Upper lobe of right lung (tissue), 1 donor: ENCODE results near the gene PPP1R3F. TPM values are rescaled to one million over a fixed set of nuclear protein-coding genes. Genes with fewer than 3 reads are reported as not detected.
A peak's percentile ranks its signal among the peaks of the same experiment; 100 is the strongest.

ENCODE experiments used
- ATAC-seq: fragments of 200-7000 bp; cut with Tn5 transposase; one replicate; pipeline ENCODE4 v1.9.1; 2020; ENCODE audit warnings: mild to moderate bottlenecking, moderate library complexity
- DNase-seq: peaks from one replicate; pipeline ENCODE4 v3.0.0-alpha.2; 2020
- H3K27ac ChIP-seq: fragments of 200-600 bp; one replicate; pipeline ENCODE4 v1.8.0; 2022
- H3K27me3 ChIP-seq: fragments of 200-600 bp; one replicate; pipeline ENCODE4 v1.8.0; 2022; ENCODE audit warnings: mild to moderate bottlenecking
- H3K36me3 ChIP-seq: fragments of 200-600 bp; one replicate; pipeline ENCODE4 v1.8.0; 2022
- H3K4me1 ChIP-seq: fragments of 200-600 bp; one replicate; pipeline ENCODE4 v1.8.0; 2022
- H3K4me3 ChIP-seq: fragments of 200-600 bp; one replicate; pipeline ENCODE4 v1.8.0; 2022; ENCODE audit warnings: mild to moderate bottlenecking
- H3K9me3 ChIP-seq: fragments of 200-600 bp; one replicate; pipeline ENCODE4 v1.8.0; 2022
- intact Hi-C: fragments of 100-400 bp; cut with DNase I; formaldehyde crosslinking; loops from one replicate; pipeline ENCODE4 v1.11.0; 2022
- long read RNA-seq: library from polyadenylated mRNA; unstranded; transcript quantifications from one replicate; pipeline ENCODE4 v2.0.0, GENCODE V29; 2021
- total RNA-seq: library from RNA; stranded (reverse); fragmentation: NEBNext Ultra II Directional; extraction: Animal tissue kit (Norgen Biotek cat#: 25700); gene quantifications from one replicate; pipeline ENCODE4 v1.2.1, GENCODE V29; 2021
- TF ChIP-seq, protein P1 (sequence below): fragments of 200-600 bp; IDR thresholded peaks from one replicate; pipeline ENCODE4 v1.8.0; 2022; ENCODE audit warnings: antibody characterized with exemption
- donor health status: DM: no; HTN: yes; CAD: no; lungs with severe emphysema.

The PPP1R3F gene, protein sequence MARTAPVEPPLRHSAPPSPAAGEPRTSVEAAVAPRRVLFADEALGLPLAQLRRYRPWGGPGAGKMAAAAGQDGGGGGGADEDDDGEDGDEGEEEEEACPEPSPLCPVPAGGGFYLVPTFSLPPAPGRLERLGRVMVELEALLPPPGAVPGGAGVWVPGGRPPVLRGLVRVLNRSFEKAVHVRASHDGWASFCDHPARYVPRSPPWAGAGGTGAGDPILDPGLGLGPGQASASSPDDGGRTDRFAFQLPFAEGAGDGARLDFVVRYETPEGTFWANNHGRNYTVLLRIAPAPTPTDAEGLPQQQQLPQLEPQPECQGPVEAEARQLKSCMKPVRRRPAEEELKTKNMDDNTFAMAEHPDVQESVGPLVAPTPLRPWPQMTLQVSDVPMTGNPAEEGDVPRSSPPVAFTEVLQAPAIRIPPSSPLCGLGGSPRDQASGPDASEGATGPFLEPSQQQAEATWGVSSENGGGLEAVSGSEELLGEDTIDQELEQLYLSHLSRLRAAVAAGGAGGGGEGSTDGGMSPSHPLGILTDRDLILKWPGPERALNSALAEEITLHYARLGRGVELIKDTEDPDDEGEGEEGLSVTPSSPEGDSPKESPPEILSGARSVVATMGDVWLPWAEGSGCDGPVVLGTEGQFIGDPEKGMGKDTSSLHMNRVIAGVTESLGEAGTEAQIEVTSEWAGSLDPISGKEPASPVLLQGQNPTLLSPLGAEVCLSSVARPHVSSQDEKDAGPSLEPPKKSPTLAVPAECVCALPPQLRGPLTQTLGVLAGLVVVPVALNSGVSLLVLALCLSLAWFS
- 6.0 TPM for total RNA-seq
- long read RNA-seq, partial matches to known transcripts, result 7 of 22 reads
- long read RNA-seq, other reads (novel, unspliced or antisense), result 12 of 22 reads

DNA sequence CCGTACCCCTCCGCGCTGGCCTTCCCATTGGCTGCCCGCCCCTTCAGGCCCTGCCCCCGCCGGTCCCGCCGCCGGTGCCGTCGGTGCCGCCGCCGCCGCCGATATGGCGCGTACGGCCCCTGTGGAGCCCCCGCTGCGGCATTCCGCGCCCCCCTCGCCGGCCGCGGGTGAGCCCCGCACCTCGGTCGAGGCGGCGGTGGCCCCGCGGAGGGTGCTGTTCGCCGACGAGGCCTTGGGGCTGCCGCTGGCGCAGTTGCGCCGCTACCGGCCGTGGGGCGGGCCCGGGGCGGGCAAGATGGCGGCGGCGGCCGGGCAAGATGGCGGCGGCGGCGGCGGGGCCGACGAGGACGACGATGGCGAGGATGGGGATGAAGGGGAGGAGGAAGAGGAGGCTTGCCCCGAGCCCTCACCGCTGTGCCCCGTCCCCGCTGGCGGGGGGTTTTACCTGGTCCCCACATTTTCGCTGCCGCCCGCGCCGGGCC lies at the start of gene PPP1R3F:
Gene PPP1R3F (plus strand): TSS at position 27 of the 482 bp plus-strand sequence. CDS start 77 bp downstream, at position 104.
- TF ChIP-seq, protein P1, sequence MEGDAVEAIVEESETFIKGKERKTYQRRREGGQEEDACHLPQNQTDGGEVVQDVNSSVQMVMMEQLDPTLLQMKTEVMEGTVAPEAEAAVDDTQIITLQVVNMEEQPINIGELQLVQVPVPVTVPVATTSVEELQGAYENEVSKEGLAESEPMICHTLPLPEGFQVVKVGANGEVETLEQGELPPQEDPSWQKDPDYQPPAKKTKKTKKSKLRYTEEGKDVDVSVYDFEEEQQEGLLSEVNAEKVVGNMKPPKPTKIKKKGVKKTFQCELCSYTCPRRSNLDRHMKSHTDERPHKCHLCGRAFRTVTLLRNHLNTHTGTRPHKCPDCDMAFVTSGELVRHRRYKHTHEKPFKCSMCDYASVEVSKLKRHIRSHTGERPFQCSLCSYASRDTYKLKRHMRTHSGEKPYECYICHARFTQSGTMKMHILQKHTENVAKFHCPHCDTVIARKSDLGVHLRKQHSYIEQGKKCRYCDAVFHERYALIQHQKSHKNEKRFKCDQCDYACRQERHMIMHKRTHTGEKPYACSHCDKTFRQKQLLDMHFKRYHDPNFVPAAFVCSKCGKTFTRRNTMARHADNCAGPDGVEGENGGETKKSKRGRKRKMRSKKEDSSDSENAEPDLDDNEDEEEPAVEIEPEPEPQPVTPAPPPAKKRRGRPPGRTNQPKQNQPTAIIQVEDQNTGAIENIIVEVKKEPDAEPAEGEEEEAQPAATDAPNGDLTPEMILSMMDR, result no peak
- intact Hi-C loops, result no loop called here
- H3K4me1 ChIP-seq, result peaks cover 11% of the 10 kb centered on the region
- peak within 1 kb of the TSS; percentile 68 for H3K4me3 ChIP-seq
- H3K36me3 ChIP-seq, result no peaks in the 10 kb centered on the region
- H3K9me3 ChIP-seq, result no peaks in the 10 kb centered on the region
- peak within 1 kb of the TSS; percentile 93 for H3K27ac ChIP-seq
- peak; percentile 26 for ATAC-seq
- DNase-seq, result no peak
- no peaks in the 10 kb centered on the region for H3K27me3 ChIP-seq

DNA sequence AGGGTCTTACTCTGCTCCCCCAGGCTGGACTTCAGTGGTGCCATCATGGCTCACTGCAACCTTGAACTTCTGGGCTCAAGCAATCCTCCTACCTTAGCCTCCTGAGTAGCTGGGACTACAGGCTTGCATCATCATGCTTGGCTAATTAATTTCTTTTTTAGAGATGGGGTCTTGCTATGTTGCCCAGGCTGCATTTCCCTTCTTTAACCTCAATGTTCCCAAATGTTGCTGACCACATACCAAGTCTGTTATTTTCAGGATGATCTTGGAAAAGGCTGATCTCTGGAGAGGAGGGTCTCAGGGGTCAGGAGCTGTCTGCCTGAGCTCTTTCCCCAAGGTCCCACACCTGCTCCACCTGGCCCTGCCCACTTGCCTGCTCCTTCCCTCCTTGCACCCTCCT lies 49.5 kb upstream of the PPP1R3F start:
- Histone ChIP-seq H3K36me3 (no peaks in the 10 kb centered on the region), H3K4me1 (no peaks in the 10 kb centered on the region), H3K9me3 (no peaks in the 10 kb centered on the region), H3K4me3 (no peak overlapping the region), H3K27ac (no peak overlapping the region), H3K27me3 (no peaks in the 10 kb centered on the region)
- intact Hi-C loops, result no loop called here
- TF ChIP-seq, protein P1, result no peak
- DNase-seq (no peak), ATAC-seq (no peak)

DNA sequence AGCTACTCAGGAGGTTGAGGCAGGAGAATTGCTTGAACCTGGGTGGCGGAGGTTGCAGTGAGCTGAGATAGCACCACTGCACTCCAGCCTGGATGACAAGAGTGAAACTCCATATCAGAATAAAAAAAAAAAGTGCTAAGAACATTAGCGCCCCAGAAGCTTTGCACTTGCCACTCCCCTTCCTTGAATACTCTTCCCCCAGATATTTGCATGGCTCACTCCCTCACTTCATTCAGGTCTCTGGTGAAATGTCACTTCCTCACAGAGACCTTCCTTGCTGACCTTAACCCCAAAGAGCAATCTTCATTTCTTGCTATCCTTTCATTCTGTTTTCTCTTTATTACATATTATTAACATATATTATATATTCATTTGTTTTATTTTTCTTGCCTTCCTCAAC lies 47.7 kb upstream of the PPP1R3F start:
- intact Hi-C loops, result no loop called here
- H3K4me1 ChIP-seq, result no peaks in the 10 kb centered on the region
- H3K4me3 ChIP-seq, result no peak overlapping the region
- DNase-seq (no peak), ATAC-seq (no peak)
- no peak overlapping the region for H3K27ac ChIP-seq
- TF ChIP-seq, protein P1, result no peak
- H3K9me3 ChIP-seq, result no peaks in the 10 kb centered on the region
- no peaks in the 10 kb centered on the region for H3K36me3 ChIP-seq
- H3K27me3 ChIP-seq, result no peaks in the 10 kb centered on the region

DNA sequence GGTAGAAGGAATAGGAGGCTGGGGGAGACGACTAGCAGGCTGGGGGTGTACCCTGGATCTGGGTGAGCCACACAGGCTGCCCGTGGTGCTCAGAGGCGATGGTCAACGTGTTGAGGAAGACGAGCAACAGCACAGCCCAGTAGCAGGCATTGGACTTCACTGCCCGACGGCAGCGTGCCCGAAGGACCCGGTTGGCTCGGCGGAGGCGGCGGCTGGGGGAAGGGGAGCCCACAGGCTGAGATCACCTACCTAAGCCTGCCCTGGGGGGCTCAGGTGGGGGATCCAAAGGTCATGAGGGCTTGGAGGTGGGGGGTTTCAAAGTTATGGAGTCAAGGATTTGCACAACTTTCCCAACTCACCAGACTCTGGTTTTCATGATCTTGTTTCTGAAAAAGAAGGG lies 43.7 kb upstream of the PPP1R3F start:
- no peaks in the 10 kb centered on the region for H3K27me3 ChIP-seq
- H3K27ac ChIP-seq, result no peak overlapping the region
- H3K4me1 ChIP-seq, result no peaks in the 10 kb centered on the region
- DNase-seq (no peak), ATAC-seq (no peak)
- H3K4me3 ChIP-seq, result no peak overlapping the region
- intact Hi-C loops, result no loop called here
- TF ChIP-seq, protein P1, result no peak
- H3K9me3 ChIP-seq, result no peaks in the 10 kb centered on the region
- H3K36me3 ChIP-seq, result no peaks in the 10 kb centered on the region

- no peak overlapping the region for H3K4me3 ChIP-seq
- ATAC-seq (no peak), DNase-seq (no peak)
- no peaks in the 10 kb centered on the region for H3K27me3 ChIP-seq
- intact Hi-C loops, result no loop called here
- H3K9me3 ChIP-seq, result no peaks in the 10 kb centered on the region
- TF ChIP-seq, protein P1, result no peak
- no peak overlapping the region for H3K27ac ChIP-seq
- no peaks in the 10 kb centered on the region for H3K36me3 ChIP-seq
- no peaks in the 10 kb centered on the region for H3K4me1 ChIP-seq
Measured at GRCh38 chrX:49226946-49227345, 42.6 kb upstream of the PPP1R3F start.
